HepG2 (cell line): ENCODE data around the gene PNPLA8. TPM values are rescaled to one million over a fixed set of nuclear protein-coding genes. Genes with fewer than 3 reads are reported as not detected.

Experiments
- BORCS8-MEF2B ChIP-seq: sonication (generic); formaldehyde crosslinking; IDR thresholded peaks from 2 replicates; pipeline ENCODE4 v1.8.0; 2022; ENCODE audit warnings: mild to moderate bottlenecking, missing genetic modification reagents
- ELF1 ChIP-seq: sonication (generic); formaldehyde crosslinking; IDR thresholded peaks from 2 replicates; pipeline ENCODE4 v1.4.0; 2020; ENCODE audit warnings: missing genetic modification reagents
- ESRRA ChIP-seq: sonication (generic); formaldehyde crosslinking; IDR thresholded peaks from 2 replicates; pipeline ENCODE4 v1.5.1; 2020; ENCODE audit warnings: mild to moderate bottlenecking, low read depth, missing genetic modification reagents
- FOXK1 ChIP-seq: sonication (generic); formaldehyde crosslinking; IDR thresholded peaks from 2 replicates; pipeline ENCODE4 v1.4.0; 2020; ENCODE audit warnings: low read depth, missing genetic modification reagents, borderline replicate concordance
- GLI4 ChIP-seq: sonication (generic); formaldehyde crosslinking; IDR thresholded peaks from 2 replicates; pipeline ENCODE4 v1.5.1; 2020; ENCODE audit warnings: missing genetic modification reagents, mild to moderate bottlenecking, moderate library complexity, borderline replicate concordance
- RORA ChIP-seq: sonication (generic); formaldehyde crosslinking; IDR thresholded peaks from 2 replicates; pipeline ENCODE4 v1.5.0; 2020; ENCODE audit warnings: mild to moderate bottlenecking, missing genetic modification reagents, moderate library complexity
- SMARCE1 ChIP-seq: fragments of 450-650 bp; IDR thresholded peaks from 2 replicates; pipeline ENCODE4 v1.6.1; 2017; ENCODE audit warnings: borderline replicate concordance
- ZNF224 ChIP-seq: sonication (generic); formaldehyde crosslinking; IDR thresholded peaks from 2 replicates; pipeline ENCODE4 v1.5.0; 2020; ENCODE audit warnings: mild to moderate bottlenecking, missing genetic modification reagents
- ZNF225 ChIP-seq: sonication (generic); formaldehyde crosslinking; IDR thresholded peaks from 2 replicates; pipeline ENCODE4 v1.4.0; 2020; ENCODE audit warnings: mild to moderate bottlenecking, missing genetic modification reagents
- ZNF335 ChIP-seq: sonication (generic); formaldehyde crosslinking; IDR thresholded peaks from 2 replicates; pipeline ENCODE4 v1.4.0; 2020; ENCODE audit warnings: missing genetic modification reagents
- ZNF496 ChIP-seq: sonication (generic); formaldehyde crosslinking; IDR thresholded peaks from 2 replicates; pipeline ENCODE4 v1.8.1; 2023; ENCODE audit warnings: mild to moderate bottlenecking, moderate library complexity, missing genetic modification reagents; ENCODE audit not compliant: insufficient replicate concordance
- ZNF510 ChIP-seq: sonication (generic); formaldehyde crosslinking; IDR thresholded peaks from 2 replicates; pipeline ENCODE4 v1.4.0; 2020; ENCODE audit warnings: low read depth, mild to moderate bottlenecking, missing genetic modification reagents
- ZNF567 ChIP-seq: sonication (generic); formaldehyde crosslinking; IDR thresholded peaks from 2 replicates; pipeline ENCODE4 v1.8.1; 2023; ENCODE audit warnings: mild to moderate bottlenecking, missing genetic modification reagents, borderline replicate concordance
- ZNF570 ChIP-seq: sonication (generic); formaldehyde crosslinking; IDR thresholded peaks from 2 replicates; pipeline ENCODE4 v1.4.0; 2020; ENCODE audit warnings: mild to moderate bottlenecking, missing genetic modification reagents, borderline replicate concordance
- polyA plus RNA-seq, 8 experiments: library from polyadenylated mRNA; depleted of rRNA in 3 of 8; stranded (reverse) in 7 of 8; unstranded in 1 of 8; fragments of >200 nt; fragmentation: Illumina TruSeq in 4 of 8; extraction: Trizol in 4 of 8; gene quantifications; 2 replicates each; pipeline versions ENCODE4 v1.2.1 to v1.2.3, GENCODE V29; 2011 to 2016; ENCODE audit warnings: low read depth in 4 of 8, missing spikeins in 1 of 8, mixed read lengths in 1 of 8; ENCODE audit not compliant: insufficient read depth in 1 of 8
- total RNA-seq, 5 experiments: library from RNA; depleted of rRNA; stranded (reverse); fragments of >200 nt; fragmentation: Illumina TruSeq; extraction: Trizol; gene quantifications; 2 replicates each; pipeline ENCODE4 v1.2.3, GENCODE V29; 2016; ENCODE audit warnings: low read depth in 1 of 5
- TF ChIP-seq, protein P1 (sequence below): sonication (generic); formaldehyde crosslinking; IDR thresholded peaks from 2 replicates; pipeline ENCODE4 v1.4.0; 2020; ENCODE audit warnings: missing genetic modification reagents
- TF ChIP-seq, protein P2 (sequence below): sonication (generic); formaldehyde crosslinking; IDR thresholded peaks from 2 replicates; pipeline ENCODE4 v1.5.0; 2020; ENCODE audit warnings: mild to moderate bottlenecking, missing genetic modification reagents
- TF ChIP-seq, protein P3 (sequence below): sonication (generic); formaldehyde crosslinking; IDR thresholded peaks from 2 replicates; pipeline ENCODE4 v1.5.1; 2020; ENCODE audit warnings: missing genetic modification reagents, mild to moderate bottlenecking, borderline replicate concordance
- TF ChIP-seq, protein P4 (sequence below): sonication (generic); formaldehyde crosslinking; IDR thresholded peaks from 2 replicates; pipeline ENCODE4 v1.5.0; 2020; ENCODE audit warnings: missing genetic modification reagents

PNPLA8 gene
- total and polyA plus RNA-seq, 2 of the 13 experiments (the other 11 are each of a cell fraction or from before 2014, with no cell fraction given) = 6.3 to 11.4 TPM

DNA sequence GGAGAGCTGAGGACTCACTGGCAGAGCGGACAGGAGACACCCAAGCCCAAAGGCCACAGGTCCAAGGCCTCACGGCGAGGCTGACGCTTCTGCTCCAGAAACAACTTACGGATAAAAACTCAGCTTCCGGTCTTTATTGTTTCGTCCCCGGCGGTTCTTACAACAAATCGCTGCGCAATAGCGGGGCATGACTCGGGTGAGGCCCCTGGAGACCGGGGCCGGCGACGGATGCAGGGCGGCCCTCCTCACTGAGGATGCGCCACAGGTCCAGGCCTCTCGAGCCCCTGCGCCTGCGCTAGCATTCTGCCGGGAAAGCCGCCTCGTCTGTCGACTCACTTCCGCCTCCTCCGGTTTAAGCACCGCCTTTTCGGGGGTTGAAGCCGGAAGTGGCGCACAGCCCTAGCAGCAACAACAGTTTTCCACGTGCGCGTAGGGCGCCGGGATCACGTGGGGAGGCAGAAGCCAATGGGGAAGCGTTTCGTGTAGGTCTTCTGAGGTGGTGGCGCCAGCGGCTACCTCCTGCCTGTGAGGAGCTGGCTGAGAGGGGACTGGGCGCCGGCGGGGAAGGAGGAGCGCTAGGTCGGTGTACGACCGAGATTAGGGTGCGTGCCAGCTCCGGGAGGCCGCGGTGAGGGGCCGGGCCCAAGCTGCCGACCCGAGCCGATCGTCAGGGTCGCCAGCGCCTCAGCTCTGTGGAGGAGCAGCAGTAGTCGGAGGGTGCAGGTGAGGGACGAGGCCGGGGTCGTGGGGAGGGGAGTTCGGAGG is 43.6 kb upstream of the PNPLA8 start, which contains the start of the genes DNAJB9 and THAP5 (continued):
- TF ChIP-seq, protein P1, sequence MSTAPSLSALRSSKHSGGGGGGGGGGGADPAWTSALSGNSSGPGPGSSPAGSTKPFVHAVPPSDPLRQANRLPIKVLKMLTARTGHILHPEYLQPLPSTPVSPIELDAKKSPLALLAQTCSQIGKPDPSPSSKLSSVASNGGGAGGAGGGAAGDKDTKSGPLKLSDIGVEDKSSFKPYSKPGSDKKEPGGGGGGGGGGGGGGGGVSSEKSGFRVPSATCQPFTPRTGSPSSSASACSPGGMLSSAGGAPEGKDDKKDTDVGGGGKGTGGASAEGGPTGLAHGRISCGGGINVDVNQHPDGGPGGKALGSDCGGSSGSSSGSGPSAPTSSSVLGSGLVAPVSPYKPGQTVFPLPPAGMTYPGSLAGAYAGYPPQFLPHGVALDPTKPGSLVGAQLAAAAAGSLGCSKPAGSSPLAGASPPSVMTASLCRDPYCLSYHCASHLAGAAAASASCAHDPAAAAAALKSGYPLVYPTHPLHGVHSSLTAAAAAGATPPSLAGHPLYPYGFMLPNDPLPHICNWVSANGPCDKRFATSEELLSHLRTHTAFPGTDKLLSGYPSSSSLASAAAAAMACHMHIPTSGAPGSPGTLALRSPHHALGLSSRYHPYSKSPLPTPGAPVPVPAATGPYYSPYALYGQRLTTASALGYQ (CRISPR knock-in tag) = no peak
- TF ChIP-seq, protein P2, sequence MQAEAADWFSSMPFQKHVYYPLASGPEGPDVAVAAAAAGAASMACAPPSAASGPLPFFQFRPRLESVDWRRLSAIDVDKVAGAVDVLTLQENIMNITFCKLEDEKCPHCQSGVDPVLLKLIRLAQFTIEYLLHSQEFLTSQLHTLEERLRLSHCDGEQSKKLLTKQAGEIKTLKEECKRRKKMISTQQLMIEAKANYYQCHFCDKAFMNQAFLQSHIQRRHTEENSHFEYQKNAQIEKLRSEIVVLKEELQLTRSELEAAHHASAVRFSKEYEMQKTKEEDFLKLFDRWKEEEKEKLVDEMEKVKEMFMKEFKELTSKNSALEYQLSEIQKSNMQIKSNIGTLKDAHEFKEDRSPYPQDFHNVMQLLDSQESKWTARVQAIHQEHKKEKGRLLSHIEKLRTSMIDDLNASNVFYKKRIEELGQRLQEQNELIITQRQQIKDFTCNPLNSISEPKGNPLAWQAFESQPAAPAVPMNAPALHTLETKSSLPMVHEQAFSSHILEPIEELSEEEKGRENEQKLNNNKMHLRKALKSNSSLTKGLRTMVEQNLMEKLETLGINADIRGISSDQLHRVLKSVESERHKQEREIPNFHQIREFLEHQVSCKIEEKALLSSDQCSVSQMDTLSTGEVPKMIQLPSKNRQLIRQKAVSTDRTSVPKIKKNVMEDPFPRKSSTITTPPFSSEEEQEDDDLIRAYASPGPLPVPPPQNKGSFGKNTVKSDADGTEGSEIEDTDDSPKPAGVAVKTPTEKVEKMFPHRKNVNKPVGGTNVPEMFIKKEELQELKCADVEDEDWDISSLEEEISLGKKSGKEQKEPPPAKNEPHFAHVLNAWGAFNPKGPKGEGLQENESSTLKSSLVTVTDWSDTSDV (CRISPR knock-in tag) = peak; percentile 31; the same call in 1 of the 2 replicates
- TF ChIP-seq ZNF567 (peak; percentile 31; the same call in 1 of the 2 replicates), GLI4 (CRISPR knock-in tag) (peak; percentile 82; the same call in 1 of the 2 replicates), SMARCE1 (no peak), ZNF496 (CRISPR knock-in tag) (no peak), BORCS8-MEF2B (CRISPR knock-in tag) (peak; percentile 85), ESRRA (peak; percentile 32; the same call in 1 of the 2 replicates), RORA (no peak), ELF1 (CRISPR knock-in tag) (peak; percentile 97), ZNF224 (CRISPR knock-in tag) (peak; percentile 71), ZNF335 (CRISPR knock-in tag) (0 out of 2 replicates have a peak, but pooled peaks have one; percentile 25), FOXK1 (CRISPR knock-in tag) (peak; percentile 100), ZNF570 (CRISPR knock-in tag) (no peak), ZNF225 (no peak; the same call in 1 of the 2 replicates), ZNF510 (CRISPR knock-in tag) (peak; percentile 58; the same call in 1 of the 2 replicates)
- TF ChIP-seq, protein P3, sequence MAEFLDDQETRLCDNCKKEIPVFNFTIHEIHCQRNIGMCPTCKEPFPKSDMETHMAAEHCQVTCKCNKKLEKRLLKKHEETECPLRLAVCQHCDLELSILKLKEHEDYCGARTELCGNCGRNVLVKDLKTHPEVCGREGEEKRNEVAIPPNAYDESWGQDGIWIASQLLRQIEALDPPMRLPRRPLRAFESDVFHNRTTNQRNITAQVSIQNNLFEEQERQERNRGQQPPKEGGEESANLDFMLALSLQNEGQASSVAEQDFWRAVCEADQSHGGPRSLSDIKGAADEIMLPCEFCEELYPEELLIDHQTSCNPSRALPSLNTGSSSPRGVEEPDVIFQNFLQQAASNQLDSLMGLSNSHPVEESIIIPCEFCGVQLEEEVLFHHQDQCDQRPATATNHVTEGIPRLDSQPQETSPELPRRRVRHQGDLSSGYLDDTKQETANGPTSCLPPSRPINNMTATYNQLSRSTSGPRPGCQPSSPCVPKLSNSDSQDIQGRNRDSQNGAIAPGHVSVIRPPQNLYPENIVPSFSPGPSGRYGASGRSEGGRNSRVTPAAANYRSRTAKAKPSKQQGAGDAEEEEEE = no peak
- TF ChIP-seq, protein P4, sequence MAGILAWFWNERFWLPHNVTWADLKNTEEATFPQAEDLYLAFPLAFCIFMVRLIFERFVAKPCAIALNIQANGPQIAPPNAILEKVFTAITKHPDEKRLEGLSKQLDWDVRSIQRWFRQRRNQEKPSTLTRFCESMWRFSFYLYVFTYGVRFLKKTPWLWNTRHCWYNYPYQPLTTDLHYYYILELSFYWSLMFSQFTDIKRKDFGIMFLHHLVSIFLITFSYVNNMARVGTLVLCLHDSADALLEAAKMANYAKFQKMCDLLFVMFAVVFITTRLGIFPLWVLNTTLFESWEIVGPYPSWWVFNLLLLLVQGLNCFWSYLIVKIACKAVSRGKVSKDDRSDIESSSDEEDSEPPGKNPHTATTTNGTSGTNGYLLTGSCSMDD = no peak
